SU-DHL-6 (cell line): ENCODE results near the gene ZNF672.

Source experiments
- EZH2phosphoT487 ChIP-seq: fragments of 200-600 bp; sonication (generic), shearing (Covaris generic); conservative IDR thresholded peaks from 2 replicates; pipeline ENCODE4 v1.6.1; 2018; ENCODE audit warnings: mild to moderate bottlenecking, antibody characterized with exemption, low read length, moderate library complexity, mixed read lengths
- TF ChIP-seq, protein P1 (sequence below): fragments of 200-600 bp; sonication (generic); IDR thresholded peaks from one replicate; pipeline ENCODE4 v1.5.1; 2017; ENCODE audit warnings: antibody characterized with exemption, mild to moderate bottlenecking, low read length, moderate library complexity; ENCODE audit not compliant: insufficient read depth, poor library complexity, severe bottlenecking

- TF ChIP-seq, protein P1, sequence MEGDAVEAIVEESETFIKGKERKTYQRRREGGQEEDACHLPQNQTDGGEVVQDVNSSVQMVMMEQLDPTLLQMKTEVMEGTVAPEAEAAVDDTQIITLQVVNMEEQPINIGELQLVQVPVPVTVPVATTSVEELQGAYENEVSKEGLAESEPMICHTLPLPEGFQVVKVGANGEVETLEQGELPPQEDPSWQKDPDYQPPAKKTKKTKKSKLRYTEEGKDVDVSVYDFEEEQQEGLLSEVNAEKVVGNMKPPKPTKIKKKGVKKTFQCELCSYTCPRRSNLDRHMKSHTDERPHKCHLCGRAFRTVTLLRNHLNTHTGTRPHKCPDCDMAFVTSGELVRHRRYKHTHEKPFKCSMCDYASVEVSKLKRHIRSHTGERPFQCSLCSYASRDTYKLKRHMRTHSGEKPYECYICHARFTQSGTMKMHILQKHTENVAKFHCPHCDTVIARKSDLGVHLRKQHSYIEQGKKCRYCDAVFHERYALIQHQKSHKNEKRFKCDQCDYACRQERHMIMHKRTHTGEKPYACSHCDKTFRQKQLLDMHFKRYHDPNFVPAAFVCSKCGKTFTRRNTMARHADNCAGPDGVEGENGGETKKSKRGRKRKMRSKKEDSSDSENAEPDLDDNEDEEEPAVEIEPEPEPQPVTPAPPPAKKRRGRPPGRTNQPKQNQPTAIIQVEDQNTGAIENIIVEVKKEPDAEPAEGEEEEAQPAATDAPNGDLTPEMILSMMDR = no peak
- no peak for TF ChIP-seq EZH2phosphoT487
Observed at GRCh38 chr1:248813546-248813945, 24.5 kb upstream of the ZNF672 start.
